Testis (tissue), 3 donors: ENCODE results near the gene SMYD5. TPM values are rescaled to one million over a fixed set of nuclear protein-coding genes. Genes with fewer than 3 reads are reported as not detected.

Experiments
- DNase-seq: peaks from one replicate; pipeline ENCODE4 v3.0.0-alpha.2; 2019
- H3K27ac ChIP-seq, 2 donors: fragments of 200-600 bp; sonication (generic); one replicate each; pipeline ENCODE4 v1.5.1; 2019
- H3K27me3 ChIP-seq: fragments of 200-600 bp; sonication (generic); one replicate; pipeline ENCODE4 v1.5.1; 2019
- H3K36me3 ChIP-seq: fragments of 200-600 bp; sonication (generic); one replicate; pipeline ENCODE4 v1.5.1; 2017; ENCODE audit warnings: low read depth; ENCODE audit errors: missing control alignments
- H3K4me1 ChIP-seq: fragments of 200-600 bp; sonication (generic); one replicate; pipeline ENCODE4 v1.5.1; 2019
- H3K4me3 ChIP-seq, 2 donors: fragments of 200-600 bp; sonication (generic); one replicate each; pipeline ENCODE4 v1.5.1; 2017 to 2019
- H3K9me3 ChIP-seq: fragments of 200-600 bp; sonication (generic); one replicate; pipeline ENCODE4 v1.5.1; 2017
- CTCF ChIP-seq, 3 experiments: fragments of 450-650 bp in 2 of 3; fragments of 200-600 bp in 1 of 3; sonication (generic) in 1 of 3; IDR thresholded peaks; one replicate each; pipeline ENCODE4 v1.5.1; 2016 to 2019; ENCODE audit warnings: antibody characterized with exemption in 3 of 3, mild to moderate bottlenecking in 2 of 3, moderate library complexity in 1 of 3
- POLR2A ChIP-seq: fragments of 450-650 bp; IDR thresholded peaks from one replicate; pipeline ENCODE4 v1.6.1; 2017; ENCODE audit warnings: antibody characterized with exemption, mild to moderate bottlenecking, moderate library complexity
- WGBS, 2 donors: methylation state at CpG; one replicate each; pipeline ENCODE4 v1.1.5; 2018; 5-methylcytosine and 5-hydroxymethylcytosine counted together
- intact Hi-C: fragments of 100-400 bp; cut with DNase I; formaldehyde crosslinking; loops from one replicate; pipeline ENCODE4 v1.15.1; 2023; ENCODE audit warnings: low total_unique reads
- polyA plus RNA-seq: library from polyadenylated mRNA; stranded (reverse); fragments of 350-450 nt; fragmentation: Illumina TruSeq; extraction: RNeasy Lipid Tissue Mini Kit (QIAGEN cat#74804); gene quantifications from one replicate; pipeline ENCODE4 v1.2.3, GENCODE V29; 2014; ENCODE audit warnings: low read depth, low replicate concordance; ENCODE audit not compliant: insufficient read depth
- total RNA-seq, 2 donors: library from RNA; depleted of rRNA; stranded (reverse); fragments of >200 nt; gene quantifications; one replicate each; pipeline ENCODE4 v1.2.3, GENCODE V29; 2016

Gene SMYD5
- total and polyA plus RNA-seq, 3 donors from 2014 or later, result 36.4 to 58.2 (median 53.0) TPM

- intact Hi-C loops, result no loop called here
- H3K27me3 ChIP-seq, result no peaks in the 10 kb centered on the region
- H3K27ac ChIP-seq, result no peak overlapping the region
- no peaks in the 10 kb centered on the region for H3K9me3 ChIP-seq
- peaks cover 30% of the 10 kb centered on the region for H3K4me1 ChIP-seq
- no peak overlapping the region for H3K4me3 ChIP-seq
- TF ChIP-seq CTCF (IDR thresholded peaks at IDR 0.05), result no peak
- TF ChIP-seq POLR2A, result no peak
- WGBS, 2 donors, result 30 to 82% methylated on average over 1 of the region's 1 CpG
- DNase-seq, result no peak
- no peaks in the 10 kb centered on the region for H3K36me3 ChIP-seq
Measured at GRCh38 chr2:73237168-73237567, 23.1 kb downstream of the SMYD5 start.

DNA sequence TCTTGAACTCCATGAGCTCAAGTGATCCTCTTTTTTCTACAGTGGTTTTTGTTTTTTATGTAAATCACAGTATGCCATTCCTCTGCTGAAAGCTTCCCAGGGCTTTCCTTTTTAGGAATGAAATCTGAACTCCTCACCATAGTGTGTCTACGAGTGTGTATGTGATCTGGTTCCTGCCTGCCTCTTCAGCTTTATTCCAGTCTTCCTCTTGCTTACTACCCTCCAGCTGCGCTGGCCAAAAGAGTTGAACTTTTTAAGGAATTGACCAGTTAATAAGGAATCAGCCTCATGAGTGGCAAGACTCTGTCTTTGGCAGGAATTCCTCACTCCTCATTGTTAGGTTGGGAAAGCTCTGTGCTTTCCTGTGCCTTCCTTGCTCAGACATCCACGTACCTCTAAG, 24.1 kb downstream of the SMYD5 start:
- no peak for TF ChIP-seq POLR2A
- TF ChIP-seq CTCF (IDR thresholded peaks at IDR 0.05), result no peak
- no peaks in the 10 kb centered on the region for H3K9me3 ChIP-seq
- H3K4me1 ChIP-seq, result peaks cover 25% of the 10 kb centered on the region
- WGBS, 2 donors, result 80% methylated on average over 3 of the region's 3 CpGs
- no peak for DNase-seq
- H3K27ac ChIP-seq, result no peak overlapping the region
- no peaks in the 10 kb centered on the region for H3K27me3 ChIP-seq
- no peak overlapping the region for H3K4me3 ChIP-seq
- intact Hi-C loops, result no loop called here
- H3K36me3 ChIP-seq, result no peaks in the 10 kb centered on the region

DNA sequence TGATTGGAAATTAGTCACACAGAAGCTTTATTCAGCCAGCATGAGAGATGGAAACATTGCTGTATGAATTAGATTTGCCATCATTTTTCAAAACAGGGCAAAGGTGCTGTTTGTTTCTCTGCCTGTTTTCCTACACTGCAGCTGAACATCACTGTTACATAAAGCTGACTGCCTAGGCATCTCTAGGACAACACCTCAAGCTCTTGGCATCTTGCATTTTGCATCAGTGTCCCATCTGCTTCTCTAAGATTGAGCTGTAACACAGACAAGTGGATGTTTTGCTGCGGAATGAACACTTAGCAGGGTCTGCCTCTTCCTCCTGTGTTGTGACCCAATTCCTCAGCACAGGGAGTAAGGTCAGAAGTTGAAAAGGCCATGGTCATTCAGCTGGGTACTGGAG, 24.9 kb downstream of the SMYD5 start:
- Histone ChIP-seq H3K4me1 (peaks cover 26% of the 10 kb centered on the region), H3K4me3 (no peak overlapping the region), H3K36me3 (no peaks in the 10 kb centered on the region), H3K9me3 (no peaks in the 10 kb centered on the region), H3K27ac (no peak overlapping the region), H3K27me3 (no peaks in the 10 kb centered on the region)
- DNase-seq, result no peak
- WGBS, 2 donors, result 43 to 65% methylated on average over 1 of the region's 1 CpG
- intact Hi-C loops, result no loop called here
- TF ChIP-seq POLR2A (no peak), CTCF (IDR thresholded peaks at IDR 0.05) (no peak)

DNA sequence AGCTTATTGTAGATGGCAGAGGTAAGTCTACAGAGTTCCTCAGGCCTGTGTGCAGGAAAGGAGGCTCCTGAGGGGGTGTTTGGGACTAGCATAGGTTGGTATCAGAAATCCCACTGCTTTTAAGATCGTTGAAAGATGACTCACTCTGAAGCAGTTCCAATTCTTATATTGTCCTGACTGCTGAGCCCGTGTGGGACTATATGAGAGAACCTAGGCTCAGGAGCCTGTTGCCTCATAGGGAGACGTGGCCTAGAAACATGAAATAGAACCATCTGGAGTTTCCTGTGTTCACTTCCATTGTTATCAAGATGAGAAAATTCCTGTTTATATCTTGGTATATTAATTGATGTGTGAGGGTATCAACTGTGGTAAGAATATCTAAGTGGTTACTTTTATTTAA, 25.7 kb downstream of the SMYD5 start:
- Histone ChIP-seq H3K9me3 (no peaks in the 10 kb centered on the region), H3K27ac (no peak overlapping the region), H3K4me3 (no peak overlapping the region), H3K27me3 (no peaks in the 10 kb centered on the region), H3K4me1 (peaks cover 33% of the 10 kb centered on the region), H3K36me3 (no peaks in the 10 kb centered on the region)
- no peak for DNase-seq
- 51 to 57% methylated on average over 3 of the region's 3 CpGs for WGBS, 2 donors
- intact Hi-C loops, result no loop called here
- TF ChIP-seq CTCF (IDR thresholded peaks at IDR 0.05) (no peak), POLR2A (no peak)

GRCh38 chr2:73243884-73244570, 30.0 kb downstream of the SMYD5 start:
- H3K36me3 ChIP-seq, result no peaks in the 10 kb centered on the region
- no peaks in the 10 kb centered on the region for H3K9me3 ChIP-seq
- intact Hi-C loops, result no loop called here
- H3K27me3 ChIP-seq, result no peaks in the 10 kb centered on the region
- 42 to 64% methylated on average over 5 of the region's 5 CpGs for WGBS, 2 donors
- H3K4me1 ChIP-seq, result peaks cover 11% of the 10 kb centered on the region
- no peak for DNase-seq
- no peak overlapping the region for H3K27ac ChIP-seq
- TF ChIP-seq CTCF (IDR thresholded peaks at IDR 0.05) (no peak), POLR2A (no peak)
- no peak overlapping the region for H3K4me3 ChIP-seq
